Mesothelial cell of epicardium (in vitro differentiated cells): ENCODE measurements around the gene CRELD2. TPM values are rescaled to one million over a fixed set of nuclear protein-coding genes. Genes with fewer than 3 reads are reported as not detected.

Source experiments
- DNase-seq, 2 experiments: peaks; one replicate each; pipeline ENCODE4 v3.0.0; 2021; ENCODE audit warnings: low spot score in 2 of 2; ENCODE audit not compliant: unreplicated experiment in 2 of 2
- H3K27ac Mint-ChIP-seq: 2 replicates; pipeline ENCODE4 v1.8.0; 2021; ENCODE audit warnings: mixed read lengths
- H3K27me3 Mint-ChIP-seq: 2 replicates; pipeline ENCODE4 v1.8.0; 2021; ENCODE audit warnings: low read depth, mixed read lengths
- H3K36me3 Mint-ChIP-seq: 2 replicates; pipeline ENCODE4 v1.8.0; 2021; ENCODE audit warnings: mixed read lengths
- H3K4me1 Mint-ChIP-seq: 2 replicates; pipeline ENCODE4 v1.8.0; 2021; ENCODE audit warnings: mixed read lengths
- H3K4me3 Mint-ChIP-seq: 2 replicates; pipeline ENCODE4 v1.8.0; 2021; ENCODE audit warnings: mild to moderate bottlenecking, moderate library complexity, mixed read lengths
- H3K9me3 Mint-ChIP-seq: 2 replicates; pipeline ENCODE4 v1.8.0; 2021; ENCODE audit warnings: mixed read lengths
- total RNA-seq: library from RNA; stranded (reverse); gene quantifications from 3 replicates; pipeline ENCODE4 v1.2.1, GENCODE V29; 2021
- TF ChIP-seq, protein P1 (sequence below): fragments of 200-600 bp; sonication (generic); IDR thresholded peaks from one replicate; pipeline ENCODE4 v1.5.0; 2021; ENCODE audit warnings: antibody characterized with exemption; ENCODE audit not compliant: unreplicated experiment

CRELD2 gene
- total RNA-seq, 1 donor from 2014 or later = 41.4 TPM

- Mint-ChIP-seq H3K4me1 (no peaks in the 10 kb centered on the region), H3K27me3 (no peaks in the 10 kb centered on the region), H3K9me3 (peaks cover 39% of the 10 kb centered on the region), H3K36me3 (peaks cover 85% of the 10 kb centered on the region), H3K27ac (no peak overlapping the region), H3K4me3 (no peak overlapping the region)
- no peak for DNase-seq
- TF ChIP-seq, protein P1, sequence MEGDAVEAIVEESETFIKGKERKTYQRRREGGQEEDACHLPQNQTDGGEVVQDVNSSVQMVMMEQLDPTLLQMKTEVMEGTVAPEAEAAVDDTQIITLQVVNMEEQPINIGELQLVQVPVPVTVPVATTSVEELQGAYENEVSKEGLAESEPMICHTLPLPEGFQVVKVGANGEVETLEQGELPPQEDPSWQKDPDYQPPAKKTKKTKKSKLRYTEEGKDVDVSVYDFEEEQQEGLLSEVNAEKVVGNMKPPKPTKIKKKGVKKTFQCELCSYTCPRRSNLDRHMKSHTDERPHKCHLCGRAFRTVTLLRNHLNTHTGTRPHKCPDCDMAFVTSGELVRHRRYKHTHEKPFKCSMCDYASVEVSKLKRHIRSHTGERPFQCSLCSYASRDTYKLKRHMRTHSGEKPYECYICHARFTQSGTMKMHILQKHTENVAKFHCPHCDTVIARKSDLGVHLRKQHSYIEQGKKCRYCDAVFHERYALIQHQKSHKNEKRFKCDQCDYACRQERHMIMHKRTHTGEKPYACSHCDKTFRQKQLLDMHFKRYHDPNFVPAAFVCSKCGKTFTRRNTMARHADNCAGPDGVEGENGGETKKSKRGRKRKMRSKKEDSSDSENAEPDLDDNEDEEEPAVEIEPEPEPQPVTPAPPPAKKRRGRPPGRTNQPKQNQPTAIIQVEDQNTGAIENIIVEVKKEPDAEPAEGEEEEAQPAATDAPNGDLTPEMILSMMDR = no peak
These were observed 35.7 kb upstream of the CRELD2 start for GRCh38 chr22:49882519-49883293.

DNA sequence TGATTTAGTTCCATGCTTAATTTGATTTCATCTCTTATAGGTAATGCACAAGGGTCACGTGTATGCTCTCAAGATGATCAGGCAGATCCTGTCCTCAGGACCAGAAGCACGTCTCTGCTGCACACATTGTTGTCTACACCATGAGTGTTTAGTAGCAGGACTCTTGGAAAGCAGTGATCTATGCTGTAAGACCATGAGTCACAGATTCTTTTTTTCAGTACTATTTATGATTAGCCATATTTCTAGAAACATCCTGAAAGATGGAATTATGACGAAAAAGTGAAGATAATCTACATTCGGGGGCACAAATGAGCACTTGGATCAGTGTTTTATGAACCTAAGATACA is 35.2 kb upstream of the CRELD2 start:
- Mint-ChIP-seq H3K27ac (no peak overlapping the region), H3K36me3 (peaks cover 85% of the 10 kb centered on the region), H3K9me3 (peaks cover 39% of the 10 kb centered on the region), H3K27me3 (no peaks in the 10 kb centered on the region), H3K4me3 (no peak overlapping the region), H3K4me1 (no peaks in the 10 kb centered on the region)
- TF ChIP-seq, protein P1 = no peak
- DNase-seq = no peak

DNA sequence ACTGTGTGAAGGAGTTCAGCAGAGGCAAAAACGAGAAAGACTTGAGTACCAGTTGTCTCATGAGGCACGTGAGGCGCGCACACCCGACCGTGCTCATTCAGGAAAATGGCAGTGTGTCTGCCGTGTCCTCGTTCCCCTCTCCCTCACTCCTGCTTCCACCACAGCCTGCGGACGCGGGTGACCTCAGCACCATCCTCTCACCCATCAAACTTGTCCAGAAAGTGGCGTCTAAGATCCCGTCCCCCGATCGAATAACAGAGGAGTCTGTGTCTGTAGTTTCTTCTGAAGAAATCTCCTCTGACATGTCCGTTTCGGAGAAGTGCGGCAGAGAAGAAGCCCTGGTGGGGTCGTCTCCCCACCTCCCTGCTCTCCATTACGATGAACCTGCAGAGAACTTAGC is 34.4 kb upstream of the CRELD2 start:
- Mint-ChIP-seq H3K27me3 (no peaks in the 10 kb centered on the region), H3K36me3 (peaks cover 89% of the 10 kb centered on the region), H3K4me3 (no peak overlapping the region), H3K4me1 (no peaks in the 10 kb centered on the region), H3K9me3 (peaks cover 40% of the 10 kb centered on the region), H3K27ac (no peak overlapping the region)
- TF ChIP-seq, protein P1 = no peak
- no peak for DNase-seq

- Mint-ChIP-seq H3K4me1 (no peaks in the 10 kb centered on the region), H3K27me3 (no peaks in the 10 kb centered on the region), H3K27ac (no peak overlapping the region), H3K9me3 (peaks cover 46% of the 10 kb centered on the region), H3K4me3 (no peak overlapping the region), H3K36me3 (peaks cover 92% of the 10 kb centered on the region)
- DNase-seq = no peak
- TF ChIP-seq, protein P1 = no peak
These were observed 33.8 kb upstream of the CRELD2 start for GRCh38 chr22:49884503-49885260.

DNA sequence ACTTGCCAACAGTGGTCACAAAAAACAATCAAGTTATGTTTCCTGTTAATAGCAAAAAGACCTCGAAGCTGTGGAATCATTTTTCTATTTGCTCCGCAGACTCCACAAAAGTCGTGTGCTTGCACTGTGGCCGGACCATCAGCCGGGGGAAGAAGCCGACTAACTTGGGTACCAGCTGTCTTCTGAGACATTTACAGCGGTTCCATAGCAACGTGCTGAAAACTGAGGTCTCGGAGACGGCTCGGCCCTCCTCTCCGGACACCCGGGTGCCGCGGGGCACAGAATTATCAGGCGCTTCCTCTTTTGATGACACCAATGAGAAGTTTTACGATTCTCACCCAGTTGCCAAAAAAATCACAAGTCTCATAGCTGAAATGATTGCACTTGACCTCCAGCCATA is 33.2 kb upstream of the CRELD2 start:
- Mint-ChIP-seq H3K27ac (no peak overlapping the region), H3K9me3 (peaks cover 44% of the 10 kb centered on the region), H3K27me3 (no peaks in the 10 kb centered on the region), H3K36me3 (peaks cover 92% of the 10 kb centered on the region), H3K4me1 (no peaks in the 10 kb centered on the region), H3K4me3 (no peak overlapping the region)
- TF ChIP-seq, protein P1 = no peak
- DNase-seq = no peak
